HepG2 (cell line): ENCODE data around the gene TLE2.

Source experiments
- CREB1 ChIP-seq, 2 experiments: fragments of 450-650 bp in 1 of 2; IDR thresholded peaks; 2 replicates each; pipeline ENCODE4 v1.6.1; 2016 to 2017; ENCODE audit warnings: control low read depth in 1 of 2, mild to moderate bottlenecking in 1 of 2, missing compliant biosample characterization in 1 of 2, missing genetic modification characterization in 1 of 2
- EZH2 ChIP-seq: conservative IDR thresholded peaks from 2 replicates; pipeline ENCODE4 v1.6.1; 2012; ENCODE audit warnings: mild to moderate bottlenecking, low read depth, low read length, moderate library complexity
- HOXD1 ChIP-seq: sonication (generic); formaldehyde crosslinking; IDR thresholded peaks from 2 replicates; pipeline ENCODE4 v1.5.0; 2020; ENCODE audit warnings: missing genetic modification reagents
- KAT7 ChIP-seq: IDR thresholded peaks from 2 replicates; pipeline ENCODE4 v1.6.1; 2018; ENCODE audit warnings: borderline replicate concordance, missing compliant biosample characterization
- MNT ChIP-seq: fragments of 450-650 bp; IDR thresholded peaks from 2 replicates; pipeline ENCODE4 v1.6.1; 2016
- POLR2A ChIP-seq, 2 experiments: IDR thresholded peaks; 2 replicates each; pipeline ENCODE4 v1.6.1; 2011; ENCODE audit warnings: low read depth in 2 of 2, low read length in 2 of 2, mild to moderate bottlenecking in 1 of 2, moderate library complexity in 1 of 2; ENCODE audit not compliant: insufficient read depth in 1 of 2
- TCF7 ChIP-seq: sonication (generic); IDR thresholded peaks from 2 replicates; pipeline ENCODE4 v1.6.1; 2016; ENCODE audit warnings: antibody characterized with exemption, low read depth
- ZNF121 ChIP-seq: sonication (generic); formaldehyde crosslinking; IDR thresholded peaks from 2 replicates; pipeline ENCODE4 v1.5.0; 2020; ENCODE audit warnings: mild to moderate bottlenecking, missing genetic modification reagents
- TF ChIP-seq, protein P1 (sequence below): sonication (generic); formaldehyde crosslinking; IDR thresholded peaks from 2 replicates; pipeline ENCODE4 v1.5.0; 2020; ENCODE audit warnings: missing genetic modification reagents

GRCh38 chr19:3056417-3057088, 27.5 kb upstream of the TLE2 start:
- TF ChIP-seq KAT7 (CRISPR knock-in tag) (no peak), POLR2A (IDR thresholded peaks at IDR 0.05; ENCODE audit: insufficient read depth in 1 of 2, low read depth in 2 of 2, low read length in 2 of 2) (no peak), MNT (no peak), ZNF121 (CRISPR knock-in tag) (no peak), HOXD1 (no peak), TCF7 (no peak), EZH2 (no peak), CREB1 (IDR thresholded peaks at IDR 0.05) (no peak), CREB1 (CRISPR knock-in tag; IDR thresholded peaks at IDR 0.05) (no peak)
- TF ChIP-seq, protein P1, sequence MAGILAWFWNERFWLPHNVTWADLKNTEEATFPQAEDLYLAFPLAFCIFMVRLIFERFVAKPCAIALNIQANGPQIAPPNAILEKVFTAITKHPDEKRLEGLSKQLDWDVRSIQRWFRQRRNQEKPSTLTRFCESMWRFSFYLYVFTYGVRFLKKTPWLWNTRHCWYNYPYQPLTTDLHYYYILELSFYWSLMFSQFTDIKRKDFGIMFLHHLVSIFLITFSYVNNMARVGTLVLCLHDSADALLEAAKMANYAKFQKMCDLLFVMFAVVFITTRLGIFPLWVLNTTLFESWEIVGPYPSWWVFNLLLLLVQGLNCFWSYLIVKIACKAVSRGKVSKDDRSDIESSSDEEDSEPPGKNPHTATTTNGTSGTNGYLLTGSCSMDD, result no peak
